Esophagus squamous epithelium (tissue), 4 donors: Measurements from ENCODE around the gene ZEB2.

Source experiments
- CTCF ChIP-seq, 6 experiments: fragments of 450-650 bp in 4 of 6; fragments of 200-600 bp in 2 of 6; sonication (generic) in 2 of 6; IDR thresholded peaks; one replicate each; pipeline ENCODE4 v1.5.1; 2016 to 2019; ENCODE audit warnings: antibody characterized with exemption in 6 of 6, mild to moderate bottlenecking in 4 of 6, moderate library complexity in 4 of 6
- POLR2A ChIP-seq, 4 donors: fragments of 450-650 bp; IDR thresholded peaks; one replicate each; pipeline ENCODE4 v1.6.1; 2017; ENCODE audit warnings: antibody characterized with exemption in 4 of 4, mild to moderate bottlenecking in 4 of 4, moderate library complexity in 3 of 4

- TF ChIP-seq CTCF (IDR thresholded peaks at IDR 0.05) (no peak), POLR2A (IDR thresholded peaks at IDR 0.05) (no peak)
Observed at GRCh38 chr2:144378551-144378950, 141.4 kb downstream of the ZEB2 start.
